Loucy (cell line): ENCODE data around the gene RAB6C.
"Not testable (repeated sequence)": the region's sequence is repeated elsewhere in the genome, so short reads cannot be mapped to it uniquely, and the experiment has no call there.

Experiments
- H2AFZ ChIP-seq: fragments of 200-600 bp; sonication (generic); 2 replicates; pipeline ENCODE4 v1.6.0; 2016; ENCODE audit warnings: antibody characterized with exemption, mild to moderate bottlenecking, low read length, moderate library complexity
- H3F3A ChIP-seq: fragments of 200-600 bp; 2 replicates; pipeline ENCODE4 v1.6.0; 2016; ENCODE audit warnings: antibody characterized with exemption, low read depth, mild to moderate bottlenecking
- H3K27me3 ChIP-seq: fragments of 200-600 bp; sonication (generic); 2 replicates; pipeline ENCODE4 v1.6.1; 2014; ENCODE audit warnings: low read length, mild to moderate bottlenecking; ENCODE audit not compliant: insufficient read depth, poor library complexity, severe bottlenecking
- H3K36me3 ChIP-seq: fragments of 200-600 bp; sonication (generic); 2 replicates; pipeline ENCODE4 v1.6.1; 2016; ENCODE audit warnings: low read length; ENCODE audit not compliant: insufficient read depth
- H3K4me1 ChIP-seq: fragments of 200-600 bp; sonication (generic); 2 replicates; pipeline ENCODE4 v1.5.1; 2014; ENCODE audit warnings: low read length, mild to moderate bottlenecking; ENCODE audit not compliant: insufficient read depth, poor library complexity, severe bottlenecking
- H3K4me2 ChIP-seq: fragments of 200-600 bp; sonication (generic); 2 replicates; pipeline ENCODE4 v1.6.0; 2014; ENCODE audit warnings: antibody characterized with exemption, low read length, low read depth, mild to moderate bottlenecking; ENCODE audit not compliant: poor library complexity, severe bottlenecking
- H3K4me3 ChIP-seq: fragments of 200-600 bp; sonication (generic); 2 replicates; pipeline ENCODE4 v1.5.1; 2014; ENCODE audit warnings: low read length, mild to moderate bottlenecking, mixed read lengths; ENCODE audit not compliant: poor library complexity, severe bottlenecking
- H3K79me2 ChIP-seq: fragments of 200-600 bp; sonication (generic); 2 replicates; pipeline ENCODE4 v1.6.1; 2014; ENCODE audit warnings: low read length; ENCODE audit not compliant: insufficient read depth
- H3K9ac ChIP-seq: fragments of 200-600 bp; sonication (generic); 2 replicates; pipeline ENCODE4 v1.6.0; 2014; ENCODE audit warnings: mild to moderate bottlenecking, low read depth, low read length, moderate library complexity; ENCODE audit not compliant: poor library complexity, severe bottlenecking
- H3K9me2 ChIP-seq: fragments of 200-600 bp; sonication (generic); replicated peaks from 2 replicates; pipeline ENCODE4 v1.6.1; 2016; ENCODE audit warnings: low read depth, low read length, mixed read lengths
- H3K9me3 ChIP-seq: fragments of 200-600 bp; sonication (generic); 2 replicates; pipeline ENCODE4 v1.6.1; 2014; ENCODE audit warnings: mild to moderate bottlenecking, antibody characterized with exemption, low read length, low read depth; ENCODE audit not compliant: insufficient read depth
- H4K20me1 ChIP-seq: fragments of 200-600 bp; sonication (generic); 2 replicates; pipeline ENCODE4 v1.6.0; 2014; ENCODE audit warnings: antibody characterized with exemption, low read length, mild to moderate bottlenecking; ENCODE audit not compliant: insufficient read depth, poor library complexity, severe bottlenecking
- CTCF ChIP-seq: fragments of 200-600 bp; sonication (generic); conservative IDR thresholded peaks from 2 replicates; pipeline ENCODE4 v1.5.1; 2014; ENCODE audit warnings: mild to moderate bottlenecking, antibody characterized with exemption, low read length
- EZH2phosphoT487 ChIP-seq: fragments of 200-600 bp; IDR thresholded peaks from 2 replicates; pipeline ENCODE4 v1.6.1; 2018; ENCODE audit warnings: antibody characterized with exemption, mild to moderate bottlenecking, moderate library complexity, borderline replicate concordance

The RAB6C gene

GRCh38 chr2:129984426-129984825 lies 5.0 kb downstream of the RAB6C start:
- no peak for TF ChIP-seq EZH2phosphoT487
- no peak for TF ChIP-seq CTCF
- H2AFZ ChIP-seq: no peak overlapping the region
- no peaks in the 10 kb centered on the region for H3K9me3 ChIP-seq
- no peak overlapping the region for H3K4me2 ChIP-seq
- no peaks in the 10 kb centered on the region for H4K20me1 ChIP-seq
- H3K27me3 ChIP-seq: no peaks in the 10 kb centered on the region
- no peaks in the 10 kb centered on the region for H3F3A ChIP-seq
- no peaks in the 10 kb centered on the region for H3K79me2 ChIP-seq
- no peak overlapping the region for H3K9ac ChIP-seq
- no peaks in the 10 kb centered on the region for H3K4me1 ChIP-seq
- H3K4me3 ChIP-seq: no peak overlapping the region
- no peaks in the 10 kb centered on the region for H3K36me3 ChIP-seq
- no peaks in the 10 kb centered on the region for H3K9me2 ChIP-seq

DNA sequence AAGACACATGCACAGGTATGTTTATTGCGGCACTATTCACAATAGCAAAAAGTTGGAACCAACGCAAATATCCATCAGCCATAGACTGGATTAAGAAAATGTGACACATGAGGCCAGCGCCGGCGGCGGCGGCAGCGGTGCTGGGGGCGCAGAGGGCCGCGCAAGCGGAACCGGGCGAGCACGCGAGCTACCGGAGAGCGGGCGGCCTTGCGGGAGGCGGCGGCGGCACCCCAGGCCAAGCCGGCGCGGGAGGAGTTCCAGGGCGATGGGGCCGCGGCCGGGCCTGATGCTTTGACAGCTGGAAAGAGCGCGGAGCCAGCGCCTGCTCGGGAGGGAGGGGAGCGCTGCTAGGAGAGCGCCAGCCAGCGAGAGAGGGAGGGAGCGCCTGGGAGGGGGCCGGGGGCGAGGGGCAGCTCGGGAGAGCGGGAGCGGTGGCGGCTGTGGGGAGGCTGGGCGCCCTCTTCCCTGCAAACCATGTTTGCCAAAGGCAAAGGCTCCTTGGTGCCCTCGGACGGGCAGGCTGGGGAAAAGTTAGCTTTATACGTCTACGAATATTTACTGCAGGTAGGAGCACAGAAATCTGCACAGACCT lies 13.0 kb downstream of the RAB6C start:
- H3K4me1 ChIP-seq, H3K79me2 ChIP-seq, H3F3A ChIP-seq, H3K27me3 ChIP-seq, H3K9me3 ChIP-seq, H3K36me3 ChIP-seq, H3K4me3 ChIP-seq, H3K9ac ChIP-seq, H2AFZ ChIP-seq, H3K4me2 ChIP-seq, H4K20me1 ChIP-seq, H3K9me2 ChIP-seq: not testable (repeated sequence)

DNA sequence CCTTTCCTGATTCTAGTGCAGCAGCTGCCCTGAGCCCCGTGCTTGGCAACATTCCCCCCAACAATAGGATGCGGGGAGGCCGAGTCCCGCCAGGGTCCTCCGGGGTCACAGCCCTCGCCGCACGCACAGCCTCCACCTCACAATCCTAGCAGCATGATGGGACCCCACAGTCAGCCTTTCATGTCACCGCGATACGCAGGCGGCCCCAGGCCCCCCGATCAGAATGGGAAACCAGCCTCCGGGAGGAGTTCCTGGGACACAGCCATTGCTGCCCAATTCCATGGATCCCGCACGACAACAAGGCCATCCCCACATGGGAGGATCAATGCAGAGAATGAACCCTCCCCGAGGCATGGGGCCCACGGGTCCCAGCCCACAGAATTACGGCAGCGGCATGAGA lies 13.7 kb downstream of the RAB6C start:
- not testable (repeated sequence) for H3F3A ChIP-seq, H3K79me2 ChIP-seq, H3K9me2 ChIP-seq, H3K4me2 ChIP-seq, H3K36me3 ChIP-seq, H4K20me1 ChIP-seq, H2AFZ ChIP-seq, H3K9me3 ChIP-seq, H3K4me1 ChIP-seq, H3K9ac ChIP-seq, H3K27me3 ChIP-seq, H3K4me3 ChIP-seq

DNA sequence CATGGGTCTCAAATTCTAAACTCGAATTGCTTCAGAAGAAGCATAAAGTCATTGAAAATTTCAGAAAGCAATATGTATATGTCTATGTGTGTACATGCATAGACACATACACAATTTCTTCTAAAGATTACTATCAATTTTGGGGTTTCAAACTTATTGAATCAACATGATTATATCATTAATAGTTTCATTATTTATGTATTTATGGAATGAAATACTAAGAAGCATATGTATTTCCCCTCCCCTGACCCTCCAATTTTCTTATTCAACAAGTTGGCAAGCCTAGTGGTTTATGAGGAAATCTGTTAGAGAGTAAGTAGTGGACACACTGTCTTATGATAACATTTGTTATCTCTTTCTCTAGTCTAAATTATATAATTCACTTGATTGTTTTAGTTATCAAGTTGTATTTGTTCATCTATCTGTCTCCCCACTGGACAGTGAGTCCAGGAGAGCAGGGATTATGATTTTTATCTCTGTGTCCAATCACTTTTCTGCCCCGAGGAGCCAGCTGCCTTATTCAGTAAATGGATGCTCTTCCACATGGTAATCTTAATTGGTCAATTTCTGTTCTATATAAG lies 17.3 kb downstream of the RAB6C start:
- H3K9me3 ChIP-seq, H3K9me2 ChIP-seq, H3K4me1 ChIP-seq, H2AFZ ChIP-seq, H3K79me2 ChIP-seq, H3K9ac ChIP-seq, H3K36me3 ChIP-seq, H3K27me3 ChIP-seq, H3K4me2 ChIP-seq, H3F3A ChIP-seq, H3K4me3 ChIP-seq, H4K20me1 ChIP-seq: not testable (repeated sequence)

- H3K4me1 ChIP-seq, H3K9me3 ChIP-seq, H3K36me3 ChIP-seq, H3K9me2 ChIP-seq, H3K4me2 ChIP-seq, H2AFZ ChIP-seq, H3K27me3 ChIP-seq, H4K20me1 ChIP-seq, H3K4me3 ChIP-seq, H3K79me2 ChIP-seq, H3K9ac ChIP-seq, H3F3A ChIP-seq: not testable (repeated sequence)
These were observed 19.3 kb downstream of the RAB6C start for GRCh38 chr2:129998771-129999170.

DNA sequence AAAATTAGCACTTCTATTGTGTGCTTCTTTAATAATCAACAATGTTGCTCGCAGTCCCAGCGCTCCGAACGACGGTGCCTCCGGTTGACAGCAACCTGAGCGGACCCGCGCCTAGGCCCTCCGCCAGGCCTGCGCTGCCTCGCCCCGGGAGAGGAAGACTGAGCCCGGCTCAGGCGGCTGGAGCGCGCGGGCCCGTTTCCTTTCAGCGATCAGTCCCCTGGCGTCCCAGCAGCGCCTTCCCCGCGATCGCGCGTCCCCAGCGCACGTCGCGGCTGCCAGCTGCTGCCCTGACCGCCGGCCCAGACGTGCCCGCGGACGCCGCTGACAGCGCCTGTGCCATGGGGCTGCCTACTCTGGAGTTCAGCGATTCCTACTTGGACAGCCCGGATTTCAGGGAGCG lies 26.4 kb downstream of the RAB6C start:
- not testable (repeated sequence) for H3K9ac ChIP-seq, H2AFZ ChIP-seq, H3K36me3 ChIP-seq, H3K4me3 ChIP-seq, H3K9me3 ChIP-seq, H3K4me1 ChIP-seq, H3K79me2 ChIP-seq, H3K27me3 ChIP-seq, H3K4me2 ChIP-seq, H4K20me1 ChIP-seq, H3F3A ChIP-seq, H3K9me2 ChIP-seq

DNA sequence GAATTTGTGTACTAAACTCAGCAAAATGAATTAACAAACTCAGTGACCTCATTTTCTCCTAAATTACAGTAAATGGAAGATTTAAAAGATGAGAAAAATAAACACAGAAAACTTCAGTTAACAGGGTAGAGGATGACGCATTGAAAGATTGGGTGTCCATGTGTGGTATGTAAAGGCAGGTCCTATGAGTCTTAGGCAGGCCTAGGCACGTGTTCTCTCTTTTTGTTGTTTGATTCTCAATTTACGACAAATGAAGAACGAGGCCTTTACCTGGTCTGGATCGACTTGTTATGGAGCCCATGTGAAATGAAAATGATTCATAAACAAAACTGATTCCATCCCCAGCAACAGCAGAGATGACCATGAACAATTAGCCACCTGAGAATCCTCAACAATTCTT lies 37.2 kb downstream of the RAB6C start:
- not testable (repeated sequence) for H3K27me3 ChIP-seq, H3F3A ChIP-seq, H3K4me2 ChIP-seq, H3K4me3 ChIP-seq, H3K4me1 ChIP-seq, H3K9me2 ChIP-seq, H3K79me2 ChIP-seq, H4K20me1 ChIP-seq, H2AFZ ChIP-seq, H3K36me3 ChIP-seq, H3K9me3 ChIP-seq, H3K9ac ChIP-seq
